BJ (cell line): ENCODE data around the gene ALDOB. TPM values are rescaled to one million over a fixed set of nuclear protein-coding genes. Genes with fewer than 3 reads are reported as not detected.

Experiments used
- CTCF ChIA-PET: fragments of 350-600 bp; formaldehyde crosslinking; extraction: SDS; loops from one replicate; lab custom pipeline; 2021; ENCODE audit warnings: antibody characterized with exemption, inconsistent platforms; lab: Yijun Ruan, JAX
- POLR2A ChIA-PET: fragments of 300-600 bp; sonication (Branson Sonifier 250); formaldehyde crosslinking; extraction: SDS; loops from one replicate; lab custom pipeline; 2021; ENCODE audit warnings: antibody characterized with exemption; lab: Charles Lee
- DNase-seq: peaks from one replicate; pipeline ENCODE4 v3.0.0-alpha.2; 2011; ENCODE audit warnings: low read depth
- H3K27me3 ChIP-seq: 2 replicates; pipeline ENCODE4 v1.6.0; 2011; ENCODE audit warnings: low read length; ENCODE audit not compliant: control insufficient read depth, insufficient read depth
- H3K36me3 ChIP-seq: 2 replicates; pipeline ENCODE4 v1.5.1; 2011; ENCODE audit warnings: low read length; ENCODE audit not compliant: control insufficient read depth, insufficient read depth
- H3K4me3 ChIP-seq: 2 replicates; pipeline ENCODE4 v1.5.1; 2011; ENCODE audit warnings: low read depth, mild to moderate bottlenecking, control low read depth, low read length
- CTCF ChIP-seq: IDR thresholded peaks from 2 replicates; pipeline ENCODE4 v1.5.1; 2011; ENCODE audit warnings: low read depth, mild to moderate bottlenecking, control low read depth, inconsistent platforms, low read length, moderate library complexity; ENCODE audit not compliant: insufficient read depth
- polyA plus RNA-seq: library from polyadenylated mRNA; depleted of rRNA; stranded (reverse); fragments of >200 nt; gene quantifications from 2 replicates; pipeline ENCODE4 v1.2.3, GENCODE V29; 2011

ALDOB gene
- polyA plus RNA-seq, 1 experiment = not detected

- peaks cover 2% of the 10 kb centered on the region; the same call in 1 of the 2 replicates for H3K27me3 ChIP-seq
- H3K36me3 ChIP-seq = no peaks in the 10 kb centered on the region
- CTCF ChIA-PET = interaction anchor here (0.6 to 2.5 kb wide), 2 partner anchors 16 to 1285 kb away, joined by 3 to 15 read pairs; no protein-coding TSS in a partner anchor
- TF ChIP-seq CTCF = no peak
- H3K4me3 ChIP-seq = no peak overlapping the region
- DNase-seq = no peak
- POLR2A ChIA-PET = no interaction called here
Observed at GRCh38 chr9:101432740-101433139, 2.8 kb downstream of the ALDOB start.

DNA sequence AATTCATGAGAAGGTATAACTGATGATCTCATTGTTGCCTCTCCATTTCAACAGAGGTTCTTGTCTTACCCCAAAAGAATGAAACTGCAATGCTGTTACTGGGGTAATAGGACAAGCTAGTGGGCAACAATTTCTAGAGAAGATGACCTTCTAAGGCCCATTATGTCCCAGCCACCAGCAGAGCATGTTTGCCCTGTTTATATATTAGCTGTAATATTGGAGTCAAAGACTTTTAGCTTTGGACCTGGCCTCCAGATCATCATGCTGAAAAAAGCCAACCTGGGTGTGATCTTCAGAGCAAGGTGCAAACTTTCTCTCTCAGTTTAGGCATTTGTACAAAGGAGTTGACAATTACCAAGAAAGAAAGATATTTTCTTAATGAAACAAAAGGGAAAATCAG lies 3.4 kb downstream of the ALDOB start:
- ChIA-PET CTCF (interaction anchor here (0.6 to 2.5 kb wide), 2 partner anchors 17 to 1284 kb away, joined by 3 to 15 read pairs; no protein-coding TSS in a partner anchor), POLR2A (no interaction called here)
- Histone ChIP-seq H3K27me3 (peaks cover under 1% of the 10 kb centered on the region; the same call in 1 of the 2 replicates), H3K36me3 (no peaks in the 10 kb centered on the region), H3K4me3 (no peak overlapping the region)
- DNase-seq = no peak
- TF ChIP-seq CTCF = no peak

DNA sequence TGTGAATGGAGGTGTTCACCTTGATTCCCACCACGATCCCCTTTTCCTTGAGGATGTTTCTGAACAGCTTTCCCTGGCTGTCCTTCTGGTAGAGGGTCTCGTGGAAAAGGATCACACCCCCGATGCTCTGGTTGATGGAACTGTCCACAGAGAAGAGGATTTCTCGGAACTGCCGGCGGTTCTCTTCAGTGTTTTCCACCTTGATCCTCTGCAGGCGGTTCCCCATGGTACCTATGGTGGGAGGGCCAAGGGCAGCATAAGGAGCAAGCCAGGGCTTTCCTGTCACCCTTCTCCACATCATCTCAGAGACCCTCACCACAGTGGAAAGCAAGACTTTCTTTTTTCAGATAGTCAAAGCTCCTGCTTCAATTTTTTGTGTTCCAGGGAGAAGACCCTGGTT lies 5.8 kb downstream of the ALDOB start:
- Histone ChIP-seq H3K36me3 (no peaks in the 10 kb centered on the region), H3K4me3 (no peak overlapping the region), H3K27me3 (no peaks in the 10 kb centered on the region; the same call in none of the 2 replicates)
- ChIA-PET POLR2A (no interaction called here), CTCF (no interaction called here)
- TF ChIP-seq CTCF = no peak
- DNase-seq = no peak

DNA sequence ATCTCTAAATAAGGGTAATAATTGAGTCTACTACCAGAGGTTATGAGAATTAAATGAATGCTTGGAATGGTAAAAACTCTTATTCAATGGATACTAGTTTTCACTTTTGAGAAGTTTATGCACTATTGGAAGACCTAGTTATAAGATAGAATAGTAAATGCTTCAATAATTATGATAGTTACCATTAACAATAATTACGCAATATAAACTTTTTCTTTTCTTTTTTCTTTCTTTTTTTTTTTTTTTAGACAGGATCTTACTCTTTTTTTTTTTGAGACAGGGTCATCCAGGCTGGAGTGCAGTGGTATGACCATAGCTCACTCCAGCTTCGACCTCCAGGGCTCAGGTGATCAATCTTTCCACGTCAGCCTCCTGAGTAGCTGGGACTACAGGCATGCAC lies 6.7 kb downstream of the ALDOB start:
- Histone ChIP-seq H3K27me3 (no peaks in the 10 kb centered on the region; the same call in none of the 2 replicates), H3K4me3 (no peak overlapping the region), H3K36me3 (no peaks in the 10 kb centered on the region)
- TF ChIP-seq CTCF = no peak
- no peak for DNase-seq
- ChIA-PET POLR2A (no interaction called here), CTCF (interaction anchor here (1.7 kb wide), 1 partner anchor 20 kb away, joined by 5 read pairs; no protein-coding TSS in a partner anchor)

GRCh38 chr9:101427957-101428655 lies 7.5 kb downstream of the ALDOB start:
- CTCF ChIA-PET = interaction anchor here (1.7 kb wide), 1 partner anchor 21 kb away, joined by 5 read pairs; no protein-coding TSS in a partner anchor
- no peak overlapping the region for H3K4me3 ChIP-seq

More at GRCh38 chr9:101427957-101428655, 7.5 kb downstream of the ALDOB start:
- no peak for TF ChIP-seq CTCF
- H3K27me3 ChIP-seq = no peaks in the 10 kb centered on the region; the same call in none of the 2 replicates
- POLR2A ChIA-PET = no interaction called here
- H3K36me3 ChIP-seq = no peaks in the 10 kb centered on the region
- no peak for DNase-seq
